Tibial nerve (tissue), 4 donors: ENCODE measurements around the gene NCEH1.

Source experiments
- CTCF ChIP-seq, 5 experiments: fragments of 200-600 bp in 3 of 5; fragments of 450-650 bp in 2 of 5; sonication (generic) in 3 of 5; IDR thresholded peaks; one replicate each; pipeline ENCODE4 v1.5.1; 2016 to 2019; ENCODE audit warnings: antibody characterized with exemption in 5 of 5, mild to moderate bottlenecking in 3 of 5, moderate library complexity in 2 of 5
- EP300 ChIP-seq, 2 donors: sonication (generic); formaldehyde crosslinking; IDR thresholded peaks; one replicate each; pipeline ENCODE4 v1.6.1; 2017; ENCODE audit warnings: antibody characterized with exemption in 2 of 2, mild to moderate bottlenecking in 1 of 2
- POLR2A ChIP-seq, 2 donors: fragments of 450-650 bp; IDR thresholded peaks; one replicate each; pipeline ENCODE4 v1.6.1; 2017; ENCODE audit warnings: antibody characterized with exemption in 2 of 2, mild to moderate bottlenecking in 2 of 2, moderate library complexity in 2 of 2

GRCh38 chr3:172604895-172605646 is 105.8 kb downstream of the NCEH1 start:
- TF ChIP-seq CTCF (IDR thresholded peaks at IDR 0.05) (no peak), POLR2A (IDR thresholded peaks at IDR 0.05) (no peak), EP300 (IDR thresholded peaks at IDR 0.05) (no peak)
